A549 (cell line): Measurements from ENCODE around the gene APOA1.

Source experiments
- POLR2A ChIP-seq: IDR thresholded peaks from 2 replicates; pipeline ENCODE4 v1.6.1; 2012; ENCODE audit warnings: mild to moderate bottlenecking, low read length
- RNF2 ChIP-seq: fragments of 200-600 bp; sonication (generic); IDR thresholded peaks from 2 replicates; pipeline ENCODE4 v1.6.1; 2016; ENCODE audit warnings: low read depth, mild to moderate bottlenecking, antibody characterized with exemption, moderate library complexity, borderline replicate concordance
- TF ChIP-seq, protein P1 (sequence below): fragments of >200 bp; sonication (Bioruptor Twin); formaldehyde crosslinking; IDR thresholded peaks from 3 replicates; pipeline ENCODE4 v1.5.1; 2016

DNA sequence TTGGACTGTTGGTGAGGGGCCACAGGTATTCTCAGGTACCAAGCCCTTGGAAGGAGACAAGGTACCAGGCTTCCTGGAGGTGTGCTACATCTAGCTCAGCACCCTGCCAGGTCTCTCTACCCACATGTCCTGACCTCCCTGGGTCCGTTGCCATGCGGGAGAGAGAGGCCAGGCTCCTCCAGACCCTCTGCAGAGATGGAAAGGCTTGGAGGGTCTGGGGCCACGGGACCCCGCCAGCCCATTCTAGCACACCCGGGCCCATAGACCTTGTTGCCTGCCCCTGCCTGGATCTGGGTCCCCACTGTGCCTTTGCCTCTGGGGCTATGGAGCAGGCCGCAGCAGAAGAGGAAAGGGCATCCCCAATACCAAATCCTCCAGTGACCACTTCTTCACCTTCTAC is 10.0 kb downstream of the APOA1 start:
- TF ChIP-seq RNF2, result no peak
- no peak for TF ChIP-seq POLR2A
- TF ChIP-seq, protein P1, sequence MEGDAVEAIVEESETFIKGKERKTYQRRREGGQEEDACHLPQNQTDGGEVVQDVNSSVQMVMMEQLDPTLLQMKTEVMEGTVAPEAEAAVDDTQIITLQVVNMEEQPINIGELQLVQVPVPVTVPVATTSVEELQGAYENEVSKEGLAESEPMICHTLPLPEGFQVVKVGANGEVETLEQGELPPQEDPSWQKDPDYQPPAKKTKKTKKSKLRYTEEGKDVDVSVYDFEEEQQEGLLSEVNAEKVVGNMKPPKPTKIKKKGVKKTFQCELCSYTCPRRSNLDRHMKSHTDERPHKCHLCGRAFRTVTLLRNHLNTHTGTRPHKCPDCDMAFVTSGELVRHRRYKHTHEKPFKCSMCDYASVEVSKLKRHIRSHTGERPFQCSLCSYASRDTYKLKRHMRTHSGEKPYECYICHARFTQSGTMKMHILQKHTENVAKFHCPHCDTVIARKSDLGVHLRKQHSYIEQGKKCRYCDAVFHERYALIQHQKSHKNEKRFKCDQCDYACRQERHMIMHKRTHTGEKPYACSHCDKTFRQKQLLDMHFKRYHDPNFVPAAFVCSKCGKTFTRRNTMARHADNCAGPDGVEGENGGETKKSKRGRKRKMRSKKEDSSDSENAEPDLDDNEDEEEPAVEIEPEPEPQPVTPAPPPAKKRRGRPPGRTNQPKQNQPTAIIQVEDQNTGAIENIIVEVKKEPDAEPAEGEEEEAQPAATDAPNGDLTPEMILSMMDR, result no peak
